Measurements from ENCODE around the gene RTF2. TPM values are rescaled to one million over a fixed set of nuclear protein-coding genes. Genes with fewer than 3 reads are reported as not detected.

RTF2 gene
- polyA plus RNA-seq, 1 donor from 2014 or later = 127 TPM

DNA sequence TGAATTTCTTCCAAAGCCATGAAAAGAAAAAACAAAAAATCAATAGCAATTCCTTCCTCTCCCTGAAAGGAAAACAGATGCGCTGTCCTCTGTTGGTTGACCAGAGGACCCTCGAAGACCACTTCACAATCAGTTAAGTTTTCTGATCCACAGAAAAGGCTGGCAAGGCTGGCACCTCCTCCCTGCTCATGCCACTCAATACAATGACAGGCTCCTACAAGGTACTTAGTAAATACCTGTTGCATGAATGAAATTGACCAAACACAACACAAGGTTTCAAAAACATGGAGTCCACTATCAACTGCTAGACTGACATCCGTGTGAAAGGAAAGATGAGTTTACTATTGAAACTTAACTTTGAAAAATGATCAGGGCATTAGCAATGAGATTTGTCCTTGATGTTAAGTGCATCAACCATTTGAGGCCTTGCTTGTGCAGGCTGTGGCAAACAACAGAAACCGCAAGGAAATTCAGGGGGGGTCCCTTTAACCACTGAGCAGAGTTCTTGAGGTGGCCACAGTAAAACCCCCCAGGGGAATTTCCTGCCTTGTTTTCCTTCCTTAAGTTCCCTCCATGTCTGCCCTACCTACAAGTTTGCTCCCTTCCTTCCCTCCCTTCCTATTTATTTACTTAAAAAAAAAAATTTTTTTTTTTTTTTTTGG is 27.9 kb upstream of the RTF2 start:
- H3K27me3 ChIP-seq (ENCODE audit: insufficient read depth, low read depth, low read length) = no peaks in the 10 kb centered on the region
- no peaks in the 10 kb centered on the region for H3K9me2 ChIP-seq (ENCODE audit: insufficient read depth, low read length)
- no peak overlapping the region for H3K4me3 ChIP-seq (ENCODE audit: low read length)
- H3K4me2 ChIP-seq (ENCODE audit: low read length) = no peak overlapping the region
- H3K27ac ChIP-seq (ENCODE audit: low read length) = no peak overlapping the region
- H3K9ac ChIP-seq (ENCODE audit: low read length) = no peak overlapping the region
- no peak overlapping the region for H2AFZ ChIP-seq (ENCODE audit: low read depth, low read length)
- no peaks in the 10 kb centered on the region for H3F3A ChIP-seq (ENCODE audit: insufficient read depth, low read length, poor library complexity, severe bottlenecking)
- H3K9me3 ChIP-seq (ENCODE audit: low read length) = no peaks in the 10 kb centered on the region
- no peaks in the 10 kb centered on the region for H4K20me1 ChIP-seq (ENCODE audit: insufficient read depth)
- TF ChIP-seq TAF1 (IDR thresholded peaks at IDR 0.05; ENCODE audit: low read depth) (no peak), REST (IDR thresholded peaks at IDR 0.05; ENCODE audit: borderline replicate concordance) (no peak), EZH2 (IDR thresholded peaks at IDR 0.05; ENCODE audit: borderline replicate concordance, insufficient read depth, low read length, poor library complexity, severe bottlenecking) (no peak), RAD21 (conservative IDR thresholded peaks at IDR 0.05) (no peak), CTCF (IDR thresholded peaks at IDR 0.05; ENCODE audit: poor library complexity, severe bottlenecking) (no peak), POLR2AphosphoS5 (IDR thresholded peaks at IDR 0.05) (no peak), SMC3 (conservative IDR thresholded peaks at IDR 0.05; ENCODE audit: poor library complexity) (no peak), MXI1 (conservative IDR thresholded peaks at IDR 0.05; ENCODE audit: poor library complexity, severe bottlenecking) (no peak), EP300 (conservative IDR thresholded peaks at IDR 0.05; ENCODE audit: poor library complexity, severe bottlenecking) (no peak)
- H3K36me3 ChIP-seq (ENCODE audit: insufficient read depth, low read length) = no peaks in the 10 kb centered on the region
- H3K79me2 ChIP-seq (replicated peaks; ENCODE audit: insufficient read depth, low read length) = no peaks in the 10 kb centered on the region

GRCh38 chr20:56442389-56443365 is 25.8 kb upstream of the RTF2 start:
- Histone ChIP-seq H3K4me3 (ENCODE audit: low read length) (no peak overlapping the region), H3K27ac (ENCODE audit: low read length) (no peak overlapping the region), H3K36me3 (ENCODE audit: insufficient read depth, low read length) (no peaks in the 10 kb centered on the region), H3K27me3 (ENCODE audit: insufficient read depth, low read depth, low read length) (no peaks in the 10 kb centered on the region), H4K20me1 (ENCODE audit: insufficient read depth) (no peaks in the 10 kb centered on the region), H3K9me2 (ENCODE audit: insufficient read depth, low read length) (no peaks in the 10 kb centered on the region), H3K9me3 (ENCODE audit: low read length) (no peaks in the 10 kb centered on the region), H3K79me2 (replicated peaks; ENCODE audit: insufficient read depth, low read length) (no peaks in the 10 kb centered on the region), H3F3A (ENCODE audit: insufficient read depth, low read length, poor library complexity, severe bottlenecking) (no peaks in the 10 kb centered on the region), H3K9ac (ENCODE audit: low read length) (no peak overlapping the region), H2AFZ (ENCODE audit: low read depth, low read length) (no peak overlapping the region), H3K4me2 (ENCODE audit: low read length) (no peak overlapping the region)
- no peak for TF ChIP-seq CTCF (IDR thresholded peaks at IDR 0.05; ENCODE audit: poor library complexity, severe bottlenecking)
- TF ChIP-seq EZH2 (IDR thresholded peaks at IDR 0.05; ENCODE audit: borderline replicate concordance, insufficient read depth, low read length, poor library complexity, severe bottlenecking) = no peak
- no peak for TF ChIP-seq POLR2AphosphoS5 (IDR thresholded peaks at IDR 0.05)
- no peak for TF ChIP-seq EP300 (conservative IDR thresholded peaks at IDR 0.05; ENCODE audit: poor library complexity, severe bottlenecking)
- TF ChIP-seq REST (IDR thresholded peaks at IDR 0.05; ENCODE audit: borderline replicate concordance) = no peak
- TF ChIP-seq SMC3 (conservative IDR thresholded peaks at IDR 0.05; ENCODE audit: poor library complexity) = no peak
- no peak for TF ChIP-seq RAD21 (conservative IDR thresholded peaks at IDR 0.05)
